DOHH2 (cell line): ENCODE results near the gene GINS1.
A peak's percentile ranks its signal among the peaks of the same experiment; 100 is the strongest.

Source experiments
- H3F3A ChIP-seq: fragments of 200-600 bp; sonication (generic), shearing (Covaris generic); 2 replicates; pipeline ENCODE4 v1.6.0; 2016; ENCODE audit warnings: antibody characterized with exemption, mild to moderate bottlenecking; ENCODE audit not compliant: control insufficient read depth, insufficient read depth
- H3K27ac ChIP-seq: fragments of 200-600 bp; sonication (generic); 2 replicates; pipeline ENCODE4 v1.5.1; 2014; ENCODE audit warnings: low read depth, mild to moderate bottlenecking, low read length, moderate library complexity
- H3K27me3 ChIP-seq: fragments of 200-600 bp; sonication (generic); 2 replicates; pipeline ENCODE4 v1.6.1; 2014; ENCODE audit warnings: mild to moderate bottlenecking, low read length, mixed read lengths; ENCODE audit not compliant: control insufficient read depth
- H3K36me3 ChIP-seq: fragments of 200-600 bp; sonication (generic); 2 replicates; pipeline ENCODE4 v1.6.1; 2014; ENCODE audit warnings: mild to moderate bottlenecking, low read length, moderate library complexity, mixed read lengths; ENCODE audit not compliant: control insufficient read depth
- H3K4me1 ChIP-seq: fragments of 200-600 bp; sonication (generic); 2 replicates; pipeline ENCODE4 v1.6.1; 2014; ENCODE audit warnings: mild to moderate bottlenecking, low read length, mixed read lengths; ENCODE audit not compliant: control insufficient read depth
- H3K4me2 ChIP-seq: fragments of 200-600 bp; sonication (generic); 2 replicates; pipeline ENCODE4 v1.6.0; 2014; ENCODE audit warnings: mild to moderate bottlenecking, low read length, moderate library complexity
- H3K4me3 ChIP-seq: fragments of 200-600 bp; sonication (generic); 2 replicates; pipeline ENCODE4 v1.5.1; 2014; ENCODE audit warnings: mild to moderate bottlenecking, low read length, mixed read lengths
- H3K79me2 ChIP-seq: fragments of 200-600 bp; sonication (generic); 2 replicates; pipeline ENCODE4 v1.6.1; 2014; ENCODE audit warnings: mild to moderate bottlenecking, low read length, mixed read lengths; ENCODE audit not compliant: control insufficient read depth
- H3K9me2 ChIP-seq: fragments of 200-600 bp; sonication (generic); replicated peaks from 2 replicates; pipeline ENCODE4 v1.6.1; 2014; ENCODE audit warnings: mild to moderate bottlenecking, low read length, mixed read lengths; ENCODE audit not compliant: control insufficient read depth
- H3K9me3 ChIP-seq: fragments of 200-600 bp; sonication (generic); 2 replicates; pipeline ENCODE4 v1.6.1; 2014; ENCODE audit warnings: antibody characterized with exemption, low read length, mixed read lengths; ENCODE audit not compliant: control insufficient read depth, insufficient read depth
- H4K20me1 ChIP-seq: fragments of 200-600 bp; sonication (generic); 2 replicates; pipeline ENCODE4 v1.6.0; 2014; ENCODE audit warnings: low read depth, mild to moderate bottlenecking, antibody characterized with exemption, low read length, moderate library complexity; ENCODE audit not compliant: control insufficient read depth, insufficient read depth
- CTCF ChIP-seq: fragments of 200-600 bp; sonication (generic); IDR thresholded peaks from one replicate; pipeline ENCODE4 v1.5.1; 2014; ENCODE audit warnings: antibody characterized with exemption, mild to moderate bottlenecking, low read depth, low read length; ENCODE audit not compliant: poor library complexity, severe bottlenecking
- EZH2phosphoT487 ChIP-seq: fragments of 200-600 bp; sonication (generic); IDR thresholded peaks from 2 replicates; pipeline ENCODE4 v1.6.1; 2017; ENCODE audit warnings: borderline replicate concordance, mild to moderate bottlenecking, antibody characterized with exemption, low read length, moderate library complexity, mixed read lengths

Gene GINS1

GRCh38 chr20:25439328-25439727 is 31.9 kb downstream of the GINS1 start:
- Histone ChIP-seq H3K27ac (no peak overlapping the region), H3K4me3 (no peak overlapping the region), H3K4me2 (peak overlapping the region; percentile 31), H3K36me3 (peaks cover 80% of the 10 kb centered on the region), H3K27me3 (no peaks in the 10 kb centered on the region), H3K4me1 (peaks cover 18% of the 10 kb centered on the region), H3K9me3 (no peaks in the 10 kb centered on the region), H3K9me2 (no peaks in the 10 kb centered on the region), H4K20me1 (no peaks in the 10 kb centered on the region), H3F3A (no peaks in the 10 kb centered on the region), H3K79me2 (peaks cover 4% of the 10 kb centered on the region; the same call in 1 of the 2 replicates)
- no peak for TF ChIP-seq CTCF
- no peak for TF ChIP-seq EZH2phosphoT487

GRCh38 chr20:25444556-25444955 is 37.1 kb downstream of the GINS1 start:
- H3K27me3 ChIP-seq = no peaks in the 10 kb centered on the region
- TF ChIP-seq CTCF (no peak), EZH2phosphoT487 (no peak)
- no peak overlapping the region for H3K27ac ChIP-seq
- H3K36me3 ChIP-seq = peaks cover 79% of the 10 kb centered on the region
- no peaks in the 10 kb centered on the region for H4K20me1 ChIP-seq
- H3K4me1 ChIP-seq = peaks cover 1% of the 10 kb centered on the region
- no peaks in the 10 kb centered on the region for H3K79me2 ChIP-seq
- peaks cover 2% of the 10 kb centered on the region; the same call in 1 of the 2 replicates for H3K9me3 ChIP-seq
- H3F3A ChIP-seq = no peaks in the 10 kb centered on the region
- H3K4me2 ChIP-seq = no peak overlapping the region
- H3K9me2 ChIP-seq = no peaks in the 10 kb centered on the region
- H3K4me3 ChIP-seq = no peak overlapping the region

- TF ChIP-seq EZH2phosphoT487 (no peak), CTCF (no peak)
- Histone ChIP-seq H3K9me3 (peaks cover 2% of the 10 kb centered on the region; the same call in 1 of the 2 replicates), H3K4me1 (no peaks in the 10 kb centered on the region), H4K20me1 (no peaks in the 10 kb centered on the region), H3K79me2 (no peaks in the 10 kb centered on the region), H3K27me3 (no peaks in the 10 kb centered on the region), H3F3A (no peaks in the 10 kb centered on the region), H3K4me3 (no peak overlapping the region), H3K4me2 (no peak overlapping the region), H3K9me2 (no peaks in the 10 kb centered on the region), H3K27ac (no peak overlapping the region), H3K36me3 (peaks cover 56% of the 10 kb centered on the region)
These were observed 40.2 kb downstream of the GINS1 start for GRCh38 chr20:25447671-25448070.
